ENCODE measurements around the gene WSCD1. TPM values are rescaled to one million over a fixed set of nuclear protein-coding genes. Genes with fewer than 3 reads are reported as not detected.

The WSCD1 gene
- total RNA-seq, 2 donors from 2014 or later = 0.15 TPM; not detected in 1

DNA sequence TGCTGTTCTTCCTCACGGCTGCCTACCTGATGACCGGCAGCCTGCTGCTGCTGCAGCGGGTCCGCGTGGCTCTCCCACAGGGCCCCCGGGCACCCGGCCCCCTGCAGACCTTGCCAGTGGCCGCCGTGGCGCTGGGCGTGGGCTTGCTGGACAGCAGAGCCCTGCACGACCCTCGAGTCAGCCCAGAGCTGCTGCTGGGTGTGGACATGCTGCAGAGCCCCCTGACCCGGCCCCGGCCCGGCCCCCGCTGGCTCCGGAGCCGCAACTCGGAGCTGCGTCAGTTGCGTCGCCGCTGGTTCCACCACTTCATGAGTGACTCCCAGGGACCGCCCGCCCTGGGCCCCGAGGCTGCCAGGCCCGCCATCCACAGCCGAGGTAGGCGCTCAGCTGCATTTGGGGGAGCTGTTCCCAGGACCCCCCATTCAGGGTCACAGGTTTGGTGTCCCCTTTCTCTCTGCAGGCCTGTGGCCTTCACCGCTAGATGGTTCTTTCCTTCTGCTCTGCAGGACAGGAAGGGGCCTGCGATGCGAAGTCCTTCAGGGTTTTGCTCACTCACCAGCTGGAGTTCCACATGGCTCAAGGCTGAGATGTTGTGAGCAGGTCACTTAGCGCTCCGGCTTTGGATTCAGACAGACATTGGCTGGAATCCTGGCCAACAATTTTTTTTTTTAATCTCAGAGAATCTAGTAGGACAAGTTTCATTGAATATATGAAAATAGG lies 10.7 kb downstream of the WSCD1 start:
- peaks cover 18% of the 10 kb centered on the region for H3K27me3 Mint-ChIP-seq
- DNase-seq = no peak
- no peak overlapping the region for H3K4me3 Mint-ChIP-seq
- H3K9me3 ChIP-seq (ENCODE audit: control insufficient read depth, low read length, poor library complexity, severe bottlenecking) = no peaks in the 10 kb centered on the region
- H3K4me1 Mint-ChIP-seq = no peaks in the 10 kb centered on the region
- ATAC-seq = no peak
- H3K27ac Mint-ChIP-seq = no peak overlapping the region
- peaks cover 2% of the 10 kb centered on the region for H3K36me3 Mint-ChIP-seq (ENCODE audit: low read depth)

DNA sequence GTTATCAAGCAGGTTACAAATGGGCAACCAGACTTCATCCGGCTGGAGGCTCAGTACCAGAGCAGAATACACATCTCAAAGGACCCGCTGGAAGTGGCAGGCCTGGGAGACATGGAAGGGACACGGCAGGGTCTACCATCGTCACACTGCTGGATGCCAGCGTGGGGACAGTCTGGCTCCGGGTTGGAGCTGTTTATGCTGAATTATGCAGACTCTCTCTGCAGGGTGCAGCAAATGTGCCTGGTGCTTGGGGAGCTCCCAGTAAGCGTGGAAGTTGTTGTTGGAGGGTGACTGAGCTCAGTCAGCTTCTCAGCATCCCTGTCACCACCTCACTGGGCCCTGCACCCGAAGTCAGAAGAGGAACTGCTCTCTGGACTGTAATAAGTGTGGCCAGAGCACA lies 12.2 kb downstream of the WSCD1 start:
- no peak for DNase-seq
- H3K4me3 Mint-ChIP-seq = no peak overlapping the region
- no peaks in the 10 kb centered on the region for H3K4me1 Mint-ChIP-seq
- H3K9me3 ChIP-seq (ENCODE audit: control insufficient read depth, low read length, poor library complexity, severe bottlenecking) = no peaks in the 10 kb centered on the region
- H3K27ac Mint-ChIP-seq = no peak overlapping the region
- ATAC-seq = no peak
- no peaks in the 10 kb centered on the region for H3K36me3 Mint-ChIP-seq (ENCODE audit: low read depth)
- H3K27me3 Mint-ChIP-seq = peaks cover 14% of the 10 kb centered on the region

DNA sequence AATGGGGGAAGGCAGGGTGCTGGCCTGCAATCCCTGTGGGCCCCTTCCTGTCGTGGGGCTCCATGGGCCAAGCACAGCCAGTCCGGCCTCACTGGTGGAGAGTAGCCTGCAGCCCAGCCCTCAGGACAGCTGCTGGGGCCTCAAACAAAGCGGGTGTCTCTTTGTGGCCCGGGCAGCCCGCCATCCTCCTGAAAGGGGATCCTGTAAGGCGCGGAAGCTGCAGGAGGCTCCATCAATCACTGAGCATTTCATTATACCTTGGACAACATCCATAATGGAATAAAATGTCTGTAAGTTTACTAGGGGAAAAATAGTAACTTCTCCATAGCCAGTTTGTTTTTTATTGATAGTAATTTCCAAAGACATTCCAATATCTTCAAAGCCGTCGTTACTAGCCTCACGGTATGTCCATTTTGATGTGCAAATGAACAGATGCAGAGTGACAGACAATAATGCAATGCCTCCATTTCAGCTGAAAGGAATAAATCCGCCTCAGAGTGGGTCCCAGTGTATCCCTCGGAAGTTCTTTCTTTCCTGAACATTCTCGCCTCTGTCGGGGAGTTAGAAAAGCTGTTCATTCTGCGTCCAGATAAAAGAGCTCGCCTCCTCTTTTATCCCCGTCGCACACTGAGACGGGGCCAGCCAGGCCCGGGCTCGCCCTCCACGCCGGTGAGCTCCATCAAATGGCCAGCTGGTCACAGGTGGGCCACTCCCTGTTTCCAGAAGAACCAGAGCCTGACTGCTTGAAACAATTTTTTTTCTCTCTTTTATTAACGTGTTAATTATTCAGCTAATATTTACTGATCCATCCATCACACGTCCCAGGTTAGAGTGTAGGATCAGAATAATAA lies 14.4 kb downstream of the WSCD1 start:
- H3K27ac Mint-ChIP-seq = no peak overlapping the region
- H3K36me3 Mint-ChIP-seq (ENCODE audit: low read depth) = no peaks in the 10 kb centered on the region
- peaks cover 10% of the 10 kb centered on the region for H3K27me3 Mint-ChIP-seq
- DNase-seq (no peak), ATAC-seq (no peak)
- H3K4me1 Mint-ChIP-seq = no peaks in the 10 kb centered on the region
- no peak overlapping the region for H3K4me3 Mint-ChIP-seq
- H3K9me3 ChIP-seq (ENCODE audit: control insufficient read depth, low read length, poor library complexity, severe bottlenecking) = no peaks in the 10 kb centered on the region

DNA sequence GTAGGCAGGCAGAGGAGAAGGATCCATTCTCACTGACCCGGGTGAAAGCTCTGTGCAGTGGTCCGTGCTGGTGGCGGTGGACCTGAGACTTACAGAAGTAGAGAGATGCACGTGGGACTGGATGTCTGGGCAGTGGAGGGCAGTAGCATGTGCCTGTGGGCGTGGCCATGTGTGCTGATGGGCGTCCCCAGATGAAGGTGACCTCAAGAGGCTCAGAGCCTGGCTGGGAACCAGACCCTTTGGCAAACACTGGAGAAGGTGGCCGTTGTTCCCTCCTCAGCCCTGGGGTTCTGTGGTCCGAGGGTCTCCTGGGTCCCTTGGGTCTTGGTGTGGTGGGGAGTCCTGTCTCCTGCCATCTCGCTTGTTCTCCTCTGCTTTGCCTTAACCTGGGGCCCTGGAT lies 15.6 kb downstream of the WSCD1 start:
- H3K9me3 ChIP-seq (ENCODE audit: control insufficient read depth, low read length, poor library complexity, severe bottlenecking) = no peaks in the 10 kb centered on the region
- no peak for ATAC-seq
- H3K36me3 Mint-ChIP-seq (ENCODE audit: low read depth) = no peaks in the 10 kb centered on the region
- no peak for DNase-seq
- no peak overlapping the region for H3K27ac Mint-ChIP-seq
- H3K27me3 Mint-ChIP-seq = peaks cover 10% of the 10 kb centered on the region
- H3K4me3 Mint-ChIP-seq = no peak overlapping the region
- no peaks in the 10 kb centered on the region for H3K4me1 Mint-ChIP-seq

DNA sequence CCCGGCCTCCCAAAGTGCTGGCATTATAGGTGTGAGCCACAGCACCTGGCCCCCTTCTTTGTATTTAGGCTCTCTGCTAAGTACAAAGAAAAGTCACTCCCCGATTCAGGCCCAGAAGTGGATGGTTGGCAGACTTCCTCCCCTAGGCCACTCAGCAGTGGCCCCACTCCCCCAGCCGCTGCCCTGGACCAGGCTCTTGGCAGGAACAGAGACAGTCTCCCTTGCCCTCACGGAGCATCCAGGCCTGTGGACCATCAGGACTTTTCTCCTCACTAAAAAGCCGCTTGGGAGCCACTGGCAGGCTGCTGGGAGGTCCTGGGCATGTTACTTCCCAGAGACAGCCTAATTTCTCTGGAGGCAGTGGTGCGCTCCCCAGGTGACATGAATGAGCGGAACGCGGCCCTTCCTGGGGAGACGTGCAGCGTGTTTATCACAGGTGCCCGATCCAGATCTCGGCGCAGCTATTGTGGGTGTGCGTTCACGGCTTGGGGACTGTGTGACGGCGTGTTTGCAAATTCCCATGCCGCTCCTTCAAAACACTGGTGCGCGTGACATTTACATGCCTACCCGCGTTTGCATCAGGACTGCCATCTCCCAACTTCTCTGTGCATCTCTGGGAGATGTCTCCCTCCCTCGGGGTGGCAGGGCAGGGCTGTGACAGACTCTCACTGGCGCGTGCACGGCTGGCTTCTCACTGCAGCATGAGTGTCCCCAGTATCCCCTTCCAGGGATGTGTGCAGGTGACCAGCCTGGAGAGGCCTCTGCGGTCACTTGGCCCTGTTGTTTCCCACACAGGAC lies 16.6 kb downstream of the WSCD1 start:
- Mint-ChIP-seq H3K4me1 (no peaks in the 10 kb centered on the region), H3K27me3 (peaks cover 19% of the 10 kb centered on the region), H3K36me3 (ENCODE audit: low read depth) (no peaks in the 10 kb centered on the region), H3K4me3 (no peak overlapping the region), H3K27ac (no peak overlapping the region)
- no peaks in the 10 kb centered on the region for H3K9me3 ChIP-seq (ENCODE audit: control insufficient read depth, low read length, poor library complexity, severe bottlenecking)
- ATAC-seq = no peak
- no peak for DNase-seq

DNA sequence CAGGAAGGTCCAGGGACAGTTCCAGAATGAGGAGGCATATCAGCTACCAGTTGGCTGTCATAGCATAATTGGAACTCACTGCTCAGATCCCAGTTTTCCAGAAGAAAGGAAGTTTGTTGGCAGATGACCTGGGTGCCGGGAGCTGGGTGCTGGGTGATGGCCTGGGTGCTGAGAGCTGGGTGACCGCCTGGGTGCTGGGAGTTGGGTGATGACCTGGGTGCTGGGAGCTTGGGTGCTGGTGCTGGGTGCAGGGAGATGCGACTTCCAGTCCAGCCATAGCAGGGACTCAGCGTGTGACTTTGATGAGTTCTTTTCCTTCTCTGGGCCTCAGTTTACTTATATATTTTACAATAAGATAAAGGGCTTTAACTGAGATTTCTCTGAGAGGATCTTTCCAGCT lies 18.0 kb downstream of the WSCD1 start:
- no peaks in the 10 kb centered on the region for H3K9me3 ChIP-seq (ENCODE audit: control insufficient read depth, low read length, poor library complexity, severe bottlenecking)
- no peak overlapping the region for H3K27ac Mint-ChIP-seq
- no peaks in the 10 kb centered on the region for H3K36me3 Mint-ChIP-seq (ENCODE audit: low read depth)
- no peaks in the 10 kb centered on the region for H3K4me1 Mint-ChIP-seq
- H3K4me3 Mint-ChIP-seq = no peak overlapping the region
- DNase-seq (no peak), ATAC-seq (no peak)
- peaks cover 20% of the 10 kb centered on the region for H3K27me3 Mint-ChIP-seq

DNA sequence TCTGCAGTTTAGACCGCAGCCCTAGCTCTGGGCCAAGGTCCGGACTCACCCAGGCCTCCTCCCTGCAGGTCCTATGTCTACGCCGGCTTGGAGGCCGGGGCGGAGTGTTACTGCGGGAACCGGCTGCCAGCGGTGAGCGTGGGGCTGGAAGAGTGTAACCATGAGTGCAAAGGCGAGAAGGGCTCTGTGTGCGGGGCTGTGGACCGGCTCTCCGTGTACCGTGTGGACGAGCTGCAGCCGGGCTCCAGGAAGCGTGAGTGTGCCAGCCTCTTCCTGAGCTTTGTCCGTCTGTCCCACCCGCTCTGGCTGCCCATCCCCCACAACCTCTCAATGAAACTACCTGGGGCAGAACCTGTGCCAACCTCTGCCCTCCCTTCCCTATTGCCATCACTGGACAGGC lies 20.1 kb downstream of the WSCD1 start:
- Mint-ChIP-seq H3K4me3 (no peak overlapping the region), H3K27me3 (peaks cover 37% of the 10 kb centered on the region), H3K36me3 (ENCODE audit: low read depth) (peaks cover 2% of the 10 kb centered on the region), H3K27ac (no peak overlapping the region), H3K4me1 (no peaks in the 10 kb centered on the region)
- H3K9me3 ChIP-seq (ENCODE audit: control insufficient read depth, low read length, poor library complexity, severe bottlenecking) = no peaks in the 10 kb centered on the region
- no peak for ATAC-seq
- no peak for DNase-seq

DNA sequence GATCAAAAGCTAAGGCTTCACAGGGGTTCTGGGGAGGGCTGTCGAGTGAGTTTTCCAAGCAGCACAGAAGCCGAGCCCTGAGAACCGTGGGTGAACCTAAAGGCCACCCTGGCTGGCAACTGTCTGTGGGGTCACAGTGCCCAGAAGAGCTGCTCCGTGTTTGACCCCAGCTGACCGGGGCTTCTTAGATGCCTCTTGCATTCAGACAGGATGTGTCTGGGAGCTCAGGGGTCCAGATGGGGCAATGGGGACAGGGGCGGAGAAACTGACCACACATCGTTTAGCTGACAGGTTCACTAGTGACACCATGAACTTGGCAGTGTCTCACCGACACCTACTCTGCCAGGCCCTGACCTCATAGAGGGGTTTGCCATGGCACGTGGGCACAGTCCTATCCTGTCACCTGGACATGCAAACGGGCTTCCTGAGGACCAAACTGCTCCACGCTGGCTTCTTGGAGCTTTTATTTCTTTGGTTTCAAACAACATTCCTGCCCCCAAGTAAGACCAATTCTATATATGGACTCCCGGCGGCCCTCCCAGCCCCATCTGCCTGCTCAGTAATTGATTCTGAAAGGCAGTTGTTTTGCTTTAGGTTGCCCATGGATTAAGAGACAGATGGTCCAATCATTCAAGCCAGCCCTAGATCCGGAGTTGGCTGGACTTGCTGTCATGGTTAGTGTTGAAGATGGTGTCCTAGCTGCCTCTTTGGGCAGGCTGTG lies 22.2 kb downstream of the WSCD1 start:
- peaks cover 2% of the 10 kb centered on the region for H3K36me3 Mint-ChIP-seq (ENCODE audit: low read depth)
- no peaks in the 10 kb centered on the region for H3K4me1 Mint-ChIP-seq

DNA sequence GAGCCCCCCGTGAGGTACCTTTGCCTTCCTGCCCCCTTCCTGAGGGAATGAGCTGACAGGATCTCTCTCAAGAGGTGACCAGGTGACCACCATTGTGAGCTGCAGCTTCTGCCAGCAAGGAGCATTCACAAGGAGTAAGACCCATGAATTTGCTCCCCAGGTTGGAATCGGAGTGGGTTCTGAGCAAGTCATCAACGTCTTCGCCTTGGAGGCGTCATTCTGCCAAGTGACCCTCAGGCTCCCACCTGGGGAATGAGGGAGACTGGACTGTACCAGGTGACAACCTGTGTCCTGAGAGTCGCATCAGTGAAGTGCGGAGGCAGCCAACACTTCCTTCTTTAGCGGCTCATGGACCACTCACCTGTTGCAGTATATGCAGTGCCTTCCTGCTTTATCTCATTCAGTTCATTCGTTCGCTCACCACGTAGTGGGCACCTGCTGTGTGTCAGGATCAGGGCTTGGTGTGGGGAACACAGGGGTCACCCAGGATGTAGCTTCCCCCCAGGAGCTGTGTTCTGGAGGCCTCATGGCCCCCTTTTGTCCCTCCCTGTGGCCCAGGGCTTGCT lies 22.8 kb downstream of the WSCD1 start:
- Mint-ChIP-seq H3K4me1 (no peaks in the 10 kb centered on the region), H3K4me3 (no peak overlapping the region), H3K27ac (no peak overlapping the region), H3K36me3 (ENCODE audit: low read depth) (peaks cover 2% of the 10 kb centered on the region), H3K27me3 (peaks cover 41% of the 10 kb centered on the region)
- ATAC-seq (no peak), DNase-seq (no peak)
- no peaks in the 10 kb centered on the region for H3K9me3 ChIP-seq (ENCODE audit: control insufficient read depth, low read length, poor library complexity, severe bottlenecking)

More for the DNA sequence above, 22.2 kb downstream of the WSCD1 start:
- peaks cover 47% of the 10 kb centered on the region for H3K27me3 Mint-ChIP-seq
- H3K9me3 ChIP-seq (ENCODE audit: control insufficient read depth, low read length, poor library complexity, severe bottlenecking) = no peaks in the 10 kb centered on the region
- no peak overlapping the region for H3K27ac Mint-ChIP-seq
- DNase-seq (no peak), ATAC-seq (no peak)
- H3K4me3 Mint-ChIP-seq = no peak overlapping the region

DNA sequence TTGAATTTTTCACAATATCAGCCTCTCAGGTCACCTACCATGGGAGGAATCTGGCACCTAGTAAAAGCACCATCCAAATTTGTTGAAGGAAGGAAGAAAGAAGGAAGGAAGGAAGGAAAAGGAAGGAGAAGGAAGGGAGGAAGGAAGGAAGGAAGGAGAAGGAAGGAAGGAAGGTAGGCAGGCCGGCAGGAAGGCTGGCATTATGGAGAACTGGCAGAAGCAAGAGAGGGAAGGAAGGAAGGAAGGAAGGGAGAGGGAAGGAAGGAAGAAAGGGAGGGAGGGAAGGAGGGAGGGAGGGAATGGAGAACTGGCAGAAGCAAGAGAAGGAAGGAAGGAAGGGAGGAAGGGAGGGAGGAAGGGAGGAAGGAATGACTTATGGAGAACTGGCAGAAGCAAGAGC lies 24.3 kb downstream of the WSCD1 start:
- H3K4me1 Mint-ChIP-seq = no peaks in the 10 kb centered on the region
- no peak overlapping the region for H3K27ac Mint-ChIP-seq
- no peaks in the 10 kb centered on the region for H3K9me3 ChIP-seq (ENCODE audit: control insufficient read depth, low read length, poor library complexity, severe bottlenecking)
- H3K27me3 Mint-ChIP-seq = peaks cover 43% of the 10 kb centered on the region
- no peak for DNase-seq
- no peak for ATAC-seq
- no peak overlapping the region for H3K4me3 Mint-ChIP-seq
- H3K36me3 Mint-ChIP-seq (ENCODE audit: low read depth) = peaks cover 2% of the 10 kb centered on the region

DNA sequence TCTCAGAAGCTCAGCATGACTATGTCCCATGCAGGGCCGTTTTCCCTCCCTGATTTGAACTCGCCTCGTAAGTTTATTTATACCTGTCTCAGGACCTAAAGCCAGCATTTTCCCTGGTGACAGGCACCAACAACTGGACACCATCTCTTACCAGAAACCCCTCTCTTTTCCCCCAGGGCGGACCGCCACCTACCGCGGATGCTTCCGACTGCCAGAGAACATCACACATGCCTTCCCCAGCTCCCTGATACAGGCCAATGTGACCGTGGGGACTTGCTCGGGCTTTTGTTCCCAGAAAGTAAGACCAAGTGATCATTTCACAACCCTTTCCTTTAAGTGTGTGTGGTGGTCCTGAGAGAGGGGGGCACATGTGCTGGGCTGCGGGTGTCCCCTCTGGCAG lies 24.7 kb downstream of the WSCD1 start:
- Mint-ChIP-seq H3K36me3 (ENCODE audit: low read depth) (peaks cover 2% of the 10 kb centered on the region), H3K4me1 (no peaks in the 10 kb centered on the region), H3K4me3 (no peak overlapping the region), H3K27ac (no peak overlapping the region), H3K27me3 (peaks cover 43% of the 10 kb centered on the region)
- H3K9me3 ChIP-seq (ENCODE audit: control insufficient read depth, low read length, poor library complexity, severe bottlenecking) = no peaks in the 10 kb centered on the region
- ATAC-seq = no peak
- no peak for DNase-seq

DNA sequence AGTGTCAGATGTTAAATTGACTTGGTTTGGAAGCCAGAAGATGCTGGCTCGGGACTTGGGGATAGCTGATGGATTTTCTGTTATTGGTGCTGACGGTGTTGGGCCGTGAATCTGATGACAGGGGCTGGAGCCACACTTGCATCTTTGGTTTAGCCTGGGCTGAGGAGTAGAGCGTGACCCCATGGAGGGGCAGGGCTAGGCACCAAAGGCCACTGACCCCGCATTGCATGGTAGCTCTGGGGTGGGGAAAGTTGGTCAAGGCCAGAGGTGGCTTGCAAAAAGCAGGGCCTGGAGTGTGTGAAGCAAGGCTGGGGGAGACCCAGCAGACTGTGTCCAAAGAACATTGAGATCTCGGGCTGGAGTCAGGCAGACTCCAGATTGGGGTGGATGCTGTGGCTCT lies 25.3 kb downstream of the WSCD1 start:
- ATAC-seq = no peak
- no peaks in the 10 kb centered on the region for H3K9me3 ChIP-seq (ENCODE audit: control insufficient read depth, low read length, poor library complexity, severe bottlenecking)
- peaks cover 43% of the 10 kb centered on the region for H3K27me3 Mint-ChIP-seq
- H3K4me1 Mint-ChIP-seq = no peaks in the 10 kb centered on the region
- peaks cover 2% of the 10 kb centered on the region for H3K36me3 Mint-ChIP-seq (ENCODE audit: low read depth)
- no peak overlapping the region for H3K4me3 Mint-ChIP-seq
- H3K27ac Mint-ChIP-seq = no peak overlapping the region
- no peak for DNase-seq
